Measurements from ENCODE around the gene CBX1. TPM values are rescaled to one million over a fixed set of nuclear protein-coding genes. Genes with fewer than 3 reads are reported as not detected.

The CBX1 gene
- total and polyA plus RNA-seq, 2 of the 8 experiments (the other 6 are each of a cell fraction or from before 2014, with no cell fraction given), result 38.7 to 173 TPM

DNA sequence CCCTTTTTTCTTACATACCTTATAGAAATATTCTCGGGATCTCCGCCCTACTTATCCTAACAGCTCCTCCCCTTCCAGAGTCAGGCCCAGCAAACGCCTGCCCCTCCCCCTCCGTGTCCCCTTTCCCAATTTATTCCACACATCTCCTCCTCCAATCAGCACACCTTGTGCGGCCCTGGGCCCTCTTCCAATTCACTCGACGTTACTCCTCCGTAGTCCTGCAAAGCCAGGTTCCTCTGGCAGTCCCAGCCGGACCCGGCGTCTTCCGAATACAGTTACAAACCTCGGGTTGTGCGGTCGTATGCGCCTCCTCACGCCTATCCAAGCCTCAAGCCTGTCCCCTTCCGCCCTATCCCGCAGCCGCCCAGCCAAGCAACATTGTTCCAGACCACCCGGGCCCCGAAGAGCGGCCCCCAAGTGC is 677 bp downstream of the CBX1 start (continued):
- TF ChIP-seq, protein P1, sequence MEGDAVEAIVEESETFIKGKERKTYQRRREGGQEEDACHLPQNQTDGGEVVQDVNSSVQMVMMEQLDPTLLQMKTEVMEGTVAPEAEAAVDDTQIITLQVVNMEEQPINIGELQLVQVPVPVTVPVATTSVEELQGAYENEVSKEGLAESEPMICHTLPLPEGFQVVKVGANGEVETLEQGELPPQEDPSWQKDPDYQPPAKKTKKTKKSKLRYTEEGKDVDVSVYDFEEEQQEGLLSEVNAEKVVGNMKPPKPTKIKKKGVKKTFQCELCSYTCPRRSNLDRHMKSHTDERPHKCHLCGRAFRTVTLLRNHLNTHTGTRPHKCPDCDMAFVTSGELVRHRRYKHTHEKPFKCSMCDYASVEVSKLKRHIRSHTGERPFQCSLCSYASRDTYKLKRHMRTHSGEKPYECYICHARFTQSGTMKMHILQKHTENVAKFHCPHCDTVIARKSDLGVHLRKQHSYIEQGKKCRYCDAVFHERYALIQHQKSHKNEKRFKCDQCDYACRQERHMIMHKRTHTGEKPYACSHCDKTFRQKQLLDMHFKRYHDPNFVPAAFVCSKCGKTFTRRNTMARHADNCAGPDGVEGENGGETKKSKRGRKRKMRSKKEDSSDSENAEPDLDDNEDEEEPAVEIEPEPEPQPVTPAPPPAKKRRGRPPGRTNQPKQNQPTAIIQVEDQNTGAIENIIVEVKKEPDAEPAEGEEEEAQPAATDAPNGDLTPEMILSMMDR (IDR thresholded peaks at IDR 0.05; ENCODE audit: control extremely low read depth in 1 of 3, insufficient read depth in 1 of 3, low read depth in 1 of 3, low read length in 3 of 3), result 0 out of 4 replicates have a peak, but pooled peaks of 1 of the 3 experiments have one; percentile 3
- TF ChIP-seq, protein P2, sequence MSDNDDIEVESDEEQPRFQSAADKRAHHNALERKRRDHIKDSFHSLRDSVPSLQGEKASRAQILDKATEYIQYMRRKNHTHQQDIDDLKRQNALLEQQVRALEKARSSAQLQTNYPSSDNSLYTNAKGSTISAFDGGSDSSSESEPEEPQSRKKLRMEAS (IDR thresholded peaks at IDR 0.05), result no peak
- TF ChIP-seq EGR1 (IDR thresholded peaks at IDR 0.05; ENCODE audit: borderline replicate concordance, low read depth, low read length), result no peak
- TF ChIP-seq TBP (IDR thresholded peaks at IDR 0.05; ENCODE audit: low read depth, low read length), result peak; percentile 38; the same call in 1 of the 2 replicates
- TF ChIP-seq EP300 (IDR thresholded peaks at IDR 0.05; ENCODE audit: borderline replicate concordance in 1 of 2, low read depth in 2 of 2, low read length in 2 of 2), result no peak
- no peak for TF ChIP-seq CBX5 (IDR thresholded peaks at IDR 0.05; ENCODE audit: low read depth, low read length)
- TF ChIP-seq BCL11A (IDR thresholded peaks at IDR 0.05; ENCODE audit: low read depth in 2 of 2, low read length in 2 of 2), result no peak
- peak; percentile 41 for TF ChIP-seq KDM4A (IDR thresholded peaks at IDR 0.05; ENCODE audit: low read depth, low read length, severe bottlenecking)
- no peak; the same call in none of the 2 replicates for TF ChIP-seq RBBP5 (IDR thresholded peaks at IDR 0.05; ENCODE audit: borderline replicate concordance, low read depth, low read length)
- TF ChIP-seq TAF1 (IDR thresholded peaks at IDR 0.05; ENCODE audit: low read depth, low read length), result peak; percentile 61; the same call in 1 of the 2 replicates
- TF ChIP-seq ASH2L (IDR thresholded peaks at IDR 0.05; ENCODE audit: low read length), result peak; percentile 22
- TF ChIP-seq RNF2 (IDR thresholded peaks at IDR 0.05; ENCODE audit: borderline replicate concordance, low read depth, low read length, missing control alignments, poor library complexity, severe bottlenecking), result no peak
